HCT116 (cell line): ENCODE results near the gene LSM7. TPM values are rescaled to one million over a fixed set of nuclear protein-coding genes. Genes with fewer than 3 reads are reported as not detected.

Experiments
- ATAC-seq: fragments of 200-7000 bp; cut with Tn5 transposase; 2 replicates; pipeline ENCODE4 v1.9.1; 2020; ENCODE audit warnings: mild to moderate bottlenecking, moderate library complexity
- BruUV-seq: library from RNA; stranded (reverse); fragments of 400-500 nt; replicated peaks from 2 replicates; lab custom pipeline; 2021; lab: Mats Ljungman, UMichigan
- CTCF ChIA-PET: fragments of 300-600 bp; sonication (Branson Sonifier 250); formaldehyde crosslinking; loops from one replicate; lab custom pipeline; 2021; ENCODE audit warnings: antibody characterized with exemption; lab: Charles Lee
- POLR2A ChIA-PET: fragments of 300-600, 350-600 bp; sonication (Branson Sonifier 250); formaldehyde crosslinking; loops from one replicate; lab custom pipeline; 2021; ENCODE audit warnings: antibody characterized with exemption; lab: Charles Lee
- RAD21 ChIA-PET, 2 experiments: fragments of 300-600 bp; sonication (Branson Sonifier 250); formaldehyde crosslinking; loops; one replicate each; lab custom pipeline; 2023; ENCODE audit warnings: low total read pairs in 2 of 2; ENCODE audit not compliant: uncharacterized antibody in 2 of 2, unreplicated experiment in 2 of 2, low non-redundant PET in 1 of 2; lab: Charles Lee
- DNase-seq: peaks from one replicate; pipeline ENCODE4 v3.0.0-alpha.2; 2010; ENCODE audit warnings: low read depth, low spot score
- H2AFZ ChIP-seq: fragments of 200-600 bp; shearing (Covaris generic), sonication (generic); 2 replicates; pipeline ENCODE4 v1.6.1; 2017; ENCODE audit warnings: low read depth, mixed run types, mixed read lengths, antibody characterized with exemption, low read length; ENCODE audit not compliant: poor library complexity, severe bottlenecking
- H3K27ac ChIP-seq: 2 replicates; pipeline ENCODE4 v1.5.1; 2012; ENCODE audit warnings: low read depth, low read length
- H3K27me3 ChIP-seq: fragments of 200-600 bp; sonication (generic); 2 replicates; pipeline ENCODE4 v1.6.1; 2016; ENCODE audit warnings: mixed run types, low read length, mixed read lengths; ENCODE audit not compliant: insufficient read depth
- H3K36me3 ChIP-seq, 2 experiments: fragments of 200-500 bp in 1 of 2; fragments of 200-600 bp in 1 of 2; sonication (Bioruptor generic) in 1 of 2; sonication (generic) in 1 of 2; 2 replicates each; pipeline versions ENCODE4 v1.5.1 to v1.6.1; 2014 to 2016; ENCODE audit warnings: low read length in 2 of 2, inconsistent platforms in 1 of 2, mixed read lengths in 1 of 2, mixed run types in 1 of 2; ENCODE audit not compliant: insufficient read depth in 2 of 2, control insufficient read depth in 1 of 2
- H3K4me1 ChIP-seq, 2 experiments: fragments of 200-600 bp in 1 of 2; sonication (generic) in 1 of 2; 2 replicates each; pipeline versions ENCODE4 v1.5.1 to v1.6.1; 2012 to 2017; ENCODE audit warnings: low read length in 2 of 2, inconsistent platforms in 1 of 2, mild to moderate bottlenecking in 1 of 2, mixed read lengths in 1 of 2, mixed run types in 1 of 2, moderate library complexity in 1 of 2; ENCODE audit not compliant: insufficient read depth in 2 of 2, control insufficient read depth in 1 of 2
- H3K4me2 ChIP-seq: fragments of 200-600 bp; sonication (generic); 2 replicates; pipeline ENCODE4 v1.6.1; 2017; ENCODE audit warnings: mixed run types, low read length, mixed read lengths
- H3K4me3 ChIP-seq, 2 experiments: fragments of 200-600 bp in 1 of 2; sonication (generic) in 1 of 2; replicated peaks in 1 of 2; 2 replicates each; pipeline ENCODE4 v1.5.1; 2011 to 2016; ENCODE audit warnings: low read length in 2 of 2, control low read depth in 1 of 2, low read depth in 1 of 2, mild to moderate bottlenecking in 1 of 2, mixed read lengths in 1 of 2, mixed run types in 1 of 2
- H3K79me2 ChIP-seq: fragments of 200-600 bp; sonication (generic); 2 replicates; pipeline ENCODE4 v1.6.1; 2017; ENCODE audit warnings: mild to moderate bottlenecking, mixed run types, low read length, moderate library complexity, mixed read lengths; ENCODE audit not compliant: insufficient read depth
- H3K9ac ChIP-seq: fragments of 200-600 bp; sonication (generic); 2 replicates; pipeline ENCODE4 v1.6.1; 2016; ENCODE audit warnings: low read length, mixed read lengths
- H3K9me2 ChIP-seq: fragments of 200-600 bp; sonication (generic), shearing (Covaris generic); 2 replicates; pipeline ENCODE4 v1.6.1; 2017; ENCODE audit warnings: mixed run types, mild to moderate bottlenecking, moderate library complexity; ENCODE audit not compliant: insufficient read depth
- H3K9me3 ChIP-seq, 2 experiments: fragments of 200-500 bp in 1 of 2; fragments of 200-600 bp in 1 of 2; sonication (Bioruptor generic) in 1 of 2; sonication (generic) in 1 of 2; 2 replicates each; pipeline ENCODE4 v1.6.1; 2014 to 2017; ENCODE audit warnings: low read length in 2 of 2, mixed read lengths in 2 of 2, inconsistent platforms in 1 of 2, low read depth in 1 of 2, mild to moderate bottlenecking in 1 of 2, mixed run types in 1 of 2, moderate library complexity in 1 of 2; ENCODE audit not compliant: control insufficient read depth in 1 of 2, insufficient read depth in 1 of 2
- H4K20me1 ChIP-seq: fragments of 200-600 bp; sonication (generic), shearing (Covaris generic); 2 replicates; pipeline ENCODE4 v1.6.1; 2017; ENCODE audit warnings: mixed run types, mild to moderate bottlenecking, moderate library complexity; ENCODE audit not compliant: insufficient read depth
- CBX3 ChIP-seq: IDR thresholded peaks from 2 replicates; pipeline ENCODE4 v1.6.1; 2012; ENCODE audit warnings: low read depth
- CEBPB ChIP-seq: IDR thresholded peaks from 2 replicates; pipeline ENCODE4 v1.6.1; 2012; ENCODE audit warnings: low read depth
- CTCF ChIP-seq, 3 experiments: fragments of 200-600 bp in 1 of 3; sonication (generic) in 1 of 3; IDR thresholded peaks in 2 of 3; conservative IDR thresholded peaks in 1 of 3; 2 replicates each; pipeline ENCODE4 v1.5.1; 2012 to 2017; ENCODE audit warnings: low read depth in 2 of 3, low read length in 2 of 3, antibody characterized with exemption in 1 of 3, borderline replicate concordance in 1 of 3, control low read depth in 1 of 3, mild to moderate bottlenecking in 1 of 3, mixed read lengths in 1 of 3, mixed run types in 1 of 3, moderate library complexity in 1 of 3; ENCODE audit not compliant: insufficient read depth in 1 of 3
- EGR1 ChIP-seq: IDR thresholded peaks from 2 replicates; pipeline ENCODE4 v1.6.1; 2012; ENCODE audit warnings: low read depth
- EZH2phosphoT487 ChIP-seq: fragments of 200-600 bp; IDR thresholded peaks from 2 replicates; pipeline ENCODE4 v1.6.1; 2018; ENCODE audit warnings: antibody characterized with exemption, borderline replicate concordance
- FOSL1 ChIP-seq: IDR thresholded peaks from 2 replicates; pipeline ENCODE4 v1.6.1; 2012; ENCODE audit warnings: low read depth
- JUND ChIP-seq: IDR thresholded peaks from 2 replicates; pipeline ENCODE4 v1.6.1; 2012
- MAX ChIP-seq: IDR thresholded peaks from 2 replicates; pipeline ENCODE4 v1.6.1; 2012
- POLR2A ChIP-seq: IDR thresholded peaks from 2 replicates; pipeline ENCODE4 v1.7.0; 2011; ENCODE audit warnings: borderline replicate concordance; ENCODE audit not compliant: insufficient read depth, insufficient read length; ENCODE audit errors: extremely low read depth
- RAD21 ChIP-seq: IDR thresholded peaks from 2 replicates; pipeline ENCODE4 v1.6.1; 2012; ENCODE audit warnings: low read depth, mild to moderate bottlenecking
- SP1 ChIP-seq: IDR thresholded peaks from 2 replicates; pipeline ENCODE4 v1.6.1; 2012; ENCODE audit warnings: low read depth
- YY1 ChIP-seq: IDR thresholded peaks from 2 replicates; pipeline ENCODE4 v1.6.1; 2011; ENCODE audit warnings: low read length, low read depth, moderate library complexity, mild to moderate bottlenecking; ENCODE audit not compliant: insufficient replicate concordance; ENCODE audit errors: extremely low read depth
- ZBTB33 ChIP-seq: IDR thresholded peaks from 2 replicates; pipeline ENCODE4 v1.6.1; 2011; ENCODE audit warnings: mild to moderate bottlenecking, low read length, moderate library complexity; ENCODE audit not compliant: insufficient replicate concordance; ENCODE audit errors: extremely low read depth
- ZNF274 ChIP-seq: fragments of 200-500 bp; sonication (Bioruptor generic); IDR thresholded peaks from 2 replicates; pipeline ENCODE4 v1.6.1; 2014; ENCODE audit warnings: mild to moderate bottlenecking, low read depth, low read length, inconsistent platforms
- intact Hi-C: fragments of 100-400 bp; cut with micrococcal nuclease; formaldehyde crosslinking; loops from 2 replicates; pipeline ENCODE4 v1.10.0; 2022
- total RNA-seq: library from RNA; stranded (reverse); gene quantifications from one replicate; pipeline ENCODE4 v1.2.1, GENCODE V29; 2021; ENCODE audit not compliant: unreplicated experiment

The LSM7 gene
- total RNA-seq, 1 experiment from 2014 or later: 190 TPM

- intact Hi-C loops: no loop called here
- ChIA-PET RAD21 (interaction anchor here in 1 of 2 experiments (0.6 kb wide), 1 partner anchor 80 kb away, joined by 3 read pairs; the partner anchor contains the start of gene PLEKHJ1), CTCF (no interaction called here), POLR2A (no interaction called here)
- peak; percentile 63 for TF ChIP-seq RAD21
- TF ChIP-seq EZH2phosphoT487: no peak
- no peak for TF ChIP-seq POLR2A
- TF ChIP-seq ZNF274: no peak
- TF ChIP-seq JUND: no peak
- no peak for TF ChIP-seq YY1
- TF ChIP-seq FOSL1: no peak
- TF ChIP-seq ZBTB33: no peak
- no peak for TF ChIP-seq MAX
- TF ChIP-seq EGR1: no peak
- peak; percentile 32 to 49 (median 35); a peak in 4 of 6 replicates for TF ChIP-seq CTCF (IDR thresholded peaks at IDR 0.05 in 2 of 3, conservative IDR thresholded peaks at IDR 0.05 in 1 of 3; ENCODE audit: borderline replicate concordance in 1 of 3, insufficient read depth in 1 of 3, low read depth in 2 of 3, low read length in 2 of 3)
- no peak for TF ChIP-seq SP1
- no peak for TF ChIP-seq CBX3
- TF ChIP-seq CEBPB: no peak
- no peak overlapping the region for H2AFZ ChIP-seq
- no peak overlapping the region for H3K27ac ChIP-seq
- H3K9me2 ChIP-seq: no peaks in the 10 kb centered on the region
- ATAC-seq (peak; percentile 60), DNase-seq (no peak)
- no peaks in the 10 kb centered on the region for H3K36me3 ChIP-seq
- H3K4me1 ChIP-seq: no peaks in the 10 kb centered on the region
- H3K4me3 ChIP-seq: no peak overlapping the region
- H4K20me1 ChIP-seq: no peaks in the 10 kb centered on the region
- H3K9ac ChIP-seq: no peak overlapping the region
- H3K79me2 ChIP-seq: no peaks in the 10 kb centered on the region
- no TSS peak for BruUV-seq
- H3K9me3 ChIP-seq: no peaks in the 10 kb centered on the region; a peak in 1 of 4 replicates
- H3K27me3 ChIP-seq: no peaks in the 10 kb centered on the region
- no peak overlapping the region for H3K4me2 ChIP-seq
Observed at GRCh38 chr19:2315818-2316353, 12.5 kb downstream of the LSM7 start.
